Neural progenitor cell (in vitro differentiated cells): ENCODE data around the gene RASL11B.

Source experiments
- CTCF ChIP-seq: fragments of 200-600 bp; sonication (generic); IDR thresholded peaks from 2 replicates; pipeline ENCODE4 v1.5.1; 2017; ENCODE audit warnings: antibody characterized with exemption, mild to moderate bottlenecking
- EZH2 ChIP-seq: fragments of 200-600 bp; sonication (generic); IDR thresholded peaks from 2 replicates; pipeline ENCODE4 v1.6.1; 2017; ENCODE audit warnings: antibody characterized with exemption, mild to moderate bottlenecking, moderate library complexity
- EZH2phosphoT487 ChIP-seq: fragments of 200-600 bp; sonication (generic); IDR thresholded peaks from 2 replicates; pipeline ENCODE4 v1.6.1; 2017; ENCODE audit warnings: antibody characterized with exemption

- no peak for TF ChIP-seq CTCF
- no peak for TF ChIP-seq EZH2
- no peak for TF ChIP-seq EZH2phosphoT487
Observed at GRCh38 chr4:52856801-52857200, 5.3 kb upstream of the RASL11B start.
